ENCODE data around the gene CCNB2. TPM values are rescaled to one million over a fixed set of nuclear protein-coding genes. Genes with fewer than 3 reads are reported as not detected.

The CCNB2 gene
- total and polyA plus RNA-seq, 2 of the 8 experiments (the other 6 are each of a cell fraction or from before 2014, with no cell fraction given), result 70.7 to 92.1 TPM

DNA sequence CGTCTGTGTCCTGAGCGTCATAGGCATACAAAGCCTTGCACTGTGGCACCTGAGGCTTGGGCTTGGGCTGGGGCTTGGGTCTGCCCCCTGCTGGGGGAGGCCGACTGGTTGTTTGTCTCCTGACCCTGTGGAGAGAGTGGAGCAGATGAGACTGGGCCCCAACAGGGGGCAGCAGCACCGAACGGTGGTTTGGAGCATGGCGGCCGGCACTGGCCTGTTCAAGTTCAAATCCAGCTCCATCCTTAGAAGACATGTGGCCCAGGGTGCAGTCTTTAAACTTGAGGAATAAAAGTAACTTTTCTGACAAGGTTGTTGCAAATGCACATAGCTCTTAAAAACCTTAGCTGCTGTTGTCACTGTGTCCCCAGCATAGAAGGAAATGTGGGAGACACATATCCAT lies 33.3 kb downstream of the CCNB2 start:
- H2BK20ac ChIP-seq (ENCODE audit: low read length), result no peak overlapping the region
- no peaks in the 10 kb centered on the region for H4K20me1 ChIP-seq (replicated peaks in 1 of 2; ENCODE audit: control insufficient read depth in 1 of 2, insufficient read depth in 2 of 2, low read length in 2 of 2)
- H3K14ac ChIP-seq (ENCODE audit: insufficient read length), result no peak overlapping the region
- no peak overlapping the region for H4K8ac ChIP-seq (ENCODE audit: extremely low read depth, insufficient read depth, low read length)
- H3K79me2 ChIP-seq (ENCODE audit: control insufficient read depth in 1 of 2, insufficient read depth in 2 of 2, low read length in 2 of 2), result no peaks in the 10 kb centered on the region
- CTCF ChIA-PET (ENCODE audit: partially characterized antibody), result interaction anchor here (0.7 to 2.2 kb wide), 17 partner anchors 9 to 922 kb away, joined by 3 to 10 read pairs (median 4); no protein-coding TSS in a partner anchor
- no peak overlapping the region for H2BK12ac ChIP-seq (ENCODE audit: low read depth, low read length)
- H2BK120ac ChIP-seq (replicated peaks; ENCODE audit: low read depth, low read length), result no peak overlapping the region
- no peak overlapping the region for H3K4me3 ChIP-seq (ENCODE audit: extremely low read depth in 1 of 4, insufficient read depth in 2 of 4, low read depth in 3 of 4, low read length in 4 of 4)
- peak; percentile 66 to 83 for DNase-seq (ENCODE audit: low read depth in 1 of 2, low spot score in 2 of 2)
- no peak overlapping the region for H3K4ac ChIP-seq (replicated peaks; ENCODE audit: insufficient read length, low read depth, low read length)
- H3K4me1 ChIP-seq (replicated peaks in 1 of 4; ENCODE audit: control insufficient read depth in 3 of 4, insufficient read depth in 4 of 4, low read length in 3 of 4), result no peaks in the 10 kb centered on the region
- H4K5ac ChIP-seq (ENCODE audit: insufficient read length, low read depth, low read length), result no peak overlapping the region
- peak; percentile 32 for FAIRE-seq
- no peak overlapping the region for H2BK15ac ChIP-seq (ENCODE audit: low read length)
- H2AFZ ChIP-seq (ENCODE audit: low read length), result no peak overlapping the region
- POLR2A ChIA-PET (ENCODE audit: partially characterized antibody), result interaction anchor here (0.6 to 1.2 kb wide), 3 partner anchors 12 to 254 kb away, joined by 3 to 6 read pairs (median 3); no protein-coding TSS in a partner anchor
- H3K18ac ChIP-seq (ENCODE audit: extremely low read depth, low read length), result no peak overlapping the region
- H3K4me2 ChIP-seq (ENCODE audit: insufficient read depth in 1 of 2, low read depth in 2 of 2, low read length in 2 of 2), result no peak overlapping the region
- no peak overlapping the region for H3K27ac ChIP-seq (ENCODE audit: low read depth, low read length)
- H2BK5ac ChIP-seq (ENCODE audit: low read depth, low read length), result no peak overlapping the region
- peaks cover 9 to 49% (median 27%) of the 10 kb centered on the region in 4 experiments for H3K36me3 ChIP-seq (ENCODE audit: control insufficient read depth in 2 of 4, insufficient read depth in 4 of 4, low read length in 3 of 4)
- H2AK5ac ChIP-seq (ENCODE audit: low read depth, low read length), result no peak overlapping the region
- H3K27me3 ChIP-seq (replicated peaks in 1 of 4; ENCODE audit: control insufficient read depth in 3 of 4, extremely low read depth in 1 of 4, insufficient read depth in 3 of 4, low read length in 3 of 4), result no peaks in the 10 kb centered on the region
- no peaks in the 10 kb centered on the region; the same call in 1 of the 2 replicates for H3K23me2 ChIP-seq (ENCODE audit: low read depth, low read length)
- H3K79me1 ChIP-seq (ENCODE audit: low read depth, low read length), result 0 out of 2 replicates have a peak, but pooled peaks cover 3% of the 10 kb centered on the region
- no peaks in the 10 kb centered on the region for H3K9me3 ChIP-seq (ENCODE audit: insufficient read depth in 2 of 2, low read depth in 1 of 2, low read length in 1 of 2)
- no peak overlapping the region for H4K91ac ChIP-seq (replicated peaks; ENCODE audit: insufficient read length, low read length)
- no peak overlapping the region for H3K23ac ChIP-seq (ENCODE audit: insufficient read length)
- no peak overlapping the region for H3K9ac ChIP-seq (replicated peaks in 1 of 4; ENCODE audit: extremely low read depth in 1 of 4, low read depth in 3 of 4, low read length in 3 of 4)
- no peak overlapping the region for H3K56ac ChIP-seq (replicated peaks; ENCODE audit: insufficient read length, low read depth, low read length)
- 86% methylated on average over 7 of the region's 7 CpGs; no CpG with 5 or more reads in 1 of the 2 experiments for WGBS, 2 experiments (ENCODE audit: extremely low coverage in 1 of 2, insufficient coverage in 1 of 2, insufficient read length in 1 of 2, insufficient replicate concordance in 2 of 2, low coverage in 1 of 2, low lambda C conversion rate in 2 of 2, missing lambda C conversion rate in 1 of 2)
- TF ChIP-seq RAD21 (IDR thresholded peaks at IDR 0.05 in 1 of 2, conservative IDR thresholded peaks at IDR 0.05 in 1 of 2; ENCODE audit: low read depth in 2 of 2, low read length in 2 of 2), result peak; percentile 52 to 65
- TF ChIP-seq CBX8 (IDR thresholded peaks at IDR 0.05; ENCODE audit: borderline replicate concordance, low read depth, low read length), result no peak
- TF ChIP-seq, protein P1, sequence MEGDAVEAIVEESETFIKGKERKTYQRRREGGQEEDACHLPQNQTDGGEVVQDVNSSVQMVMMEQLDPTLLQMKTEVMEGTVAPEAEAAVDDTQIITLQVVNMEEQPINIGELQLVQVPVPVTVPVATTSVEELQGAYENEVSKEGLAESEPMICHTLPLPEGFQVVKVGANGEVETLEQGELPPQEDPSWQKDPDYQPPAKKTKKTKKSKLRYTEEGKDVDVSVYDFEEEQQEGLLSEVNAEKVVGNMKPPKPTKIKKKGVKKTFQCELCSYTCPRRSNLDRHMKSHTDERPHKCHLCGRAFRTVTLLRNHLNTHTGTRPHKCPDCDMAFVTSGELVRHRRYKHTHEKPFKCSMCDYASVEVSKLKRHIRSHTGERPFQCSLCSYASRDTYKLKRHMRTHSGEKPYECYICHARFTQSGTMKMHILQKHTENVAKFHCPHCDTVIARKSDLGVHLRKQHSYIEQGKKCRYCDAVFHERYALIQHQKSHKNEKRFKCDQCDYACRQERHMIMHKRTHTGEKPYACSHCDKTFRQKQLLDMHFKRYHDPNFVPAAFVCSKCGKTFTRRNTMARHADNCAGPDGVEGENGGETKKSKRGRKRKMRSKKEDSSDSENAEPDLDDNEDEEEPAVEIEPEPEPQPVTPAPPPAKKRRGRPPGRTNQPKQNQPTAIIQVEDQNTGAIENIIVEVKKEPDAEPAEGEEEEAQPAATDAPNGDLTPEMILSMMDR (IDR thresholded peaks at IDR 0.05; ENCODE audit: control extremely low read depth in 1 of 3, insufficient read depth in 1 of 3, low read depth in 1 of 3, low read length in 3 of 3), result peak; percentile 76 to 97 (median 81)
- 0 out of 2 replicates have a peak, but pooled peaks have one; percentile 33 for TF ChIP-seq CREB1 (IDR thresholded peaks at IDR 0.05)
